Spleen (tissue), 7 donors: ENCODE data around the gene ALG1.

ENCODE experiments used
- CTCF ChIP-seq, 11 experiments: fragments of 200-600 bp in 7 of 11; fragments of 450-650 bp in 4 of 11; sonication (generic) in 4 of 11; IDR thresholded peaks in 8 of 11; conservative IDR thresholded peaks in 3 of 11; 1 replicate in 7 of 11; 2 replicates in 4 of 11; pipeline versions ENCODE4 v1.4.0 to v1.8.0; 2016 to 2021; ENCODE audit warnings: antibody characterized with exemption in 11 of 11, inconsistent platforms in 4 of 11, mild to moderate bottlenecking in 1 of 11
- POLR2A ChIP-seq, 3 donors: fragments of 450-650 bp; IDR thresholded peaks; one replicate each; pipeline ENCODE4 v1.5.1; 2017; ENCODE audit warnings: antibody characterized with exemption in 3 of 3, mild to moderate bottlenecking in 1 of 3
- donor health status: DM: no; HTN: no; CAD: no; lungs with moderate emphysema.
- donor health status: DM: no; HTN: no; CAD: no.
- donor health status: DM: no; HTN: no; CAD: no.

- no peak for TF ChIP-seq POLR2A (IDR thresholded peaks at IDR 0.05)
- TF ChIP-seq CTCF (IDR thresholded peaks at IDR 0.05 in 8 of 11, conservative IDR thresholded peaks at IDR 0.05 in 3 of 11), result no peak
Measured at GRCh38 chr16:5030251-5030870, 41.3 kb upstream of the ALG1 start.
